ENCODE data around the gene CDCA4.

CDCA4 gene

GRCh38 chr14:104977681-104978653, 42.9 kb downstream of the CDCA4 start, which contains the start of gene AHNAK2:
AHNAK2 (minus strand) TSS chr14:104978374; CDS start chr14:104978237, 137 bp downstream.
- Histone ChIP-seq H3K4me2 (ENCODE audit: low read depth, low read length, poor library complexity, severe bottlenecking) (no peak within 1 kb of the TSS), H3K36me3 (ENCODE audit: low read length) (no peaks in the 10 kb centered on the region), H3K27ac (ENCODE audit: low read depth, low read length) (no peak within 1 kb of the TSS), H3K9me3 (ENCODE audit: insufficient read depth, low read length) (no peaks in the 10 kb centered on the region), H4K20me1 (ENCODE audit: low read depth, low read length) (no peaks in the 10 kb centered on the region), H3K79me2 (ENCODE audit: insufficient read depth, low read length) (no peaks in the 10 kb centered on the region), H3K9me2 (replicated peaks; ENCODE audit: insufficient read depth, low read length) (no peaks in the 10 kb centered on the region), H3K9ac (ENCODE audit: low read length) (no peak within 1 kb of the TSS), H3K27me3 (ENCODE audit: low read length) (no peaks in the 10 kb centered on the region), H3K4me3 (ENCODE audit: insufficient read depth, low read length, poor library complexity, severe bottlenecking) (no peak within 1 kb of the TSS), H3F3A (ENCODE audit: insufficient read depth) (no peaks in the 10 kb centered on the region), H2AFZ (ENCODE audit: low read depth, low read length, severe bottlenecking) (no peak within 1 kb of the TSS)
- no peak for TF ChIP-seq CTCF (IDR thresholded peaks at IDR 0.05; ENCODE audit: insufficient read depth, low read length, poor library complexity, severe bottlenecking)
- TF ChIP-seq EZH2phosphoT487 (conservative IDR thresholded peaks at IDR 0.05; ENCODE audit: low read length) = no peak

- Histone ChIP-seq H3F3A (ENCODE audit: insufficient read depth) (no peaks in the 10 kb centered on the region), H4K20me1 (ENCODE audit: low read depth, low read length) (no peaks in the 10 kb centered on the region), H3K27me3 (ENCODE audit: low read length) (no peaks in the 10 kb centered on the region), H3K36me3 (ENCODE audit: low read length) (no peaks in the 10 kb centered on the region), H3K9ac (ENCODE audit: low read length) (no peak overlapping the region), H3K9me2 (replicated peaks; ENCODE audit: insufficient read depth, low read length) (no peaks in the 10 kb centered on the region), H3K79me2 (ENCODE audit: insufficient read depth, low read length) (no peaks in the 10 kb centered on the region), H3K4me3 (ENCODE audit: insufficient read depth, low read length, poor library complexity, severe bottlenecking) (no peak overlapping the region), H2AFZ (ENCODE audit: low read depth, low read length, severe bottlenecking) (no peak overlapping the region), H3K27ac (ENCODE audit: low read depth, low read length) (no peak overlapping the region), H3K9me3 (ENCODE audit: insufficient read depth, low read length) (no peaks in the 10 kb centered on the region), H3K4me2 (ENCODE audit: low read depth, low read length, poor library complexity, severe bottlenecking) (no peak overlapping the region)
- TF ChIP-seq CTCF (IDR thresholded peaks at IDR 0.05; ENCODE audit: insufficient read depth, low read length, poor library complexity, severe bottlenecking) (no peak), EZH2phosphoT487 (conservative IDR thresholded peaks at IDR 0.05; ENCODE audit: low read length) (no peak)
These were observed 43.7 kb downstream of the CDCA4 start for GRCh38 chr14:104977008-104977680.

- Histone ChIP-seq H3K79me2 (ENCODE audit: insufficient read depth, low read length) (no peaks in the 10 kb centered on the region), H4K20me1 (ENCODE audit: low read depth, low read length) (no peaks in the 10 kb centered on the region), H3F3A (ENCODE audit: insufficient read depth) (no peaks in the 10 kb centered on the region), H3K4me2 (ENCODE audit: low read depth, low read length, poor library complexity, severe bottlenecking) (no peak overlapping the region), H3K27me3 (ENCODE audit: low read length) (no peaks in the 10 kb centered on the region), H3K27ac (ENCODE audit: low read depth, low read length) (no peak overlapping the region), H3K36me3 (ENCODE audit: low read length) (no peaks in the 10 kb centered on the region), H3K9ac (ENCODE audit: low read length) (no peak overlapping the region), H2AFZ (ENCODE audit: low read depth, low read length, severe bottlenecking) (no peak overlapping the region), H3K9me3 (ENCODE audit: insufficient read depth, low read length) (no peaks in the 10 kb centered on the region), H3K4me3 (ENCODE audit: insufficient read depth, low read length, poor library complexity, severe bottlenecking) (no peak overlapping the region), H3K9me2 (replicated peaks; ENCODE audit: insufficient read depth, low read length) (no peaks in the 10 kb centered on the region)
- TF ChIP-seq EZH2phosphoT487 (conservative IDR thresholded peaks at IDR 0.05; ENCODE audit: low read length) (no peak), CTCF (IDR thresholded peaks at IDR 0.05; ENCODE audit: insufficient read depth, low read length, poor library complexity, severe bottlenecking) (peak; percentile 88)
These were observed 44.5 kb downstream of the CDCA4 start for GRCh38 chr14:104976198-104977007.
